IPS DF 6.9 (cell line): Measurements from ENCODE around the gene GREB1L.
"Not testable (repeated sequence)": the region's sequence is repeated elsewhere in the genome, so short reads cannot be mapped to it uniquely, and the experiment has no call there.

Experiments
- DNase-seq: peaks from one replicate; pipeline ENCODE4 v3.0.0-alpha.2; 2013; ENCODE audit warnings: low read depth, low spot score
- H3K27ac ChIP-seq: one replicate; pipeline ENCODE4 v1.5.1; 2013; ENCODE audit warnings: low read length, control low read depth
- H3K27me3 ChIP-seq: 2 replicates; pipeline ENCODE4 v1.6.1; 2013; ENCODE audit warnings: mild to moderate bottlenecking, low read length; ENCODE audit not compliant: control insufficient read depth, insufficient read depth
- H3K36me3 ChIP-seq: 2 replicates; pipeline ENCODE4 v1.6.1; 2013; ENCODE audit warnings: low read length; ENCODE audit not compliant: control insufficient read depth, insufficient read depth
- H3K4me1 ChIP-seq: 2 replicates; pipeline ENCODE4 v1.6.1; 2013; ENCODE audit warnings: low read length; ENCODE audit not compliant: control insufficient read depth, insufficient read depth
- H3K4me3 ChIP-seq: 2 replicates; pipeline ENCODE4 v1.5.1; 2013; ENCODE audit warnings: mild to moderate bottlenecking, low read length
- H3K9me3 ChIP-seq: 2 replicates; pipeline ENCODE4 v1.6.1; 2013; ENCODE audit warnings: low read length, inconsistent platforms; ENCODE audit not compliant: control insufficient read depth, insufficient read depth
- WGBS: extraction: QIAGEN DNeasy Blood & Tissue Kit; methylation state at CpG from one replicate; pipeline ENCODE4 v1.1.7; 2013; ENCODE audit warnings: mixed read lengths, missing lambda C conversion rate; ENCODE audit not compliant: insufficient read length, insufficient coverage; 5-methylcytosine and 5-hydroxymethylcytosine counted together

GREB1L gene

DNA sequence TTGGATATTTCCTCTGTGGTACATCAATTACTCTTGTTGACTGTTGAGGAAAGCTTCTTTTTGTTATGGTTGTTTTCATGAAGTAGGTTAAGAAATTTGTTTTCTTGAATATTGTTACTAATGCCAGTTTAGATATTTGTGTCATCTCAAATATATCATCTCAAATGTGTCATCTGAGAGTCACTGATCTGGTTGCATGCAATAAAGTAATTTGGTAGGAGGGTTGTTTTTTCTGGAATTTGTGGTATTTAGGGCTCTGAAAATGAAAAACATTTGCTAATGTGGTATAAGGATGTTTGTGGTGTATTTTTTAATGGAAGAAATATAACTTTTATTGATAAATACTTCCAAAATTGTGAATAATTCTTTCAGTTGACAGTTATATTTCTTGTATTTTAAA, 117.7 kb downstream of the GREB1L start:
- no peak overlapping the region for H3K27ac ChIP-seq
- H3K4me3 ChIP-seq: no peak overlapping the region
- H3K27me3 ChIP-seq: no peaks in the 10 kb centered on the region
- H3K9me3 ChIP-seq: no peaks in the 10 kb centered on the region
- no peaks in the 10 kb centered on the region for H3K4me1 ChIP-seq
- no peak for DNase-seq
- no peaks in the 10 kb centered on the region for H3K36me3 ChIP-seq

DNA sequence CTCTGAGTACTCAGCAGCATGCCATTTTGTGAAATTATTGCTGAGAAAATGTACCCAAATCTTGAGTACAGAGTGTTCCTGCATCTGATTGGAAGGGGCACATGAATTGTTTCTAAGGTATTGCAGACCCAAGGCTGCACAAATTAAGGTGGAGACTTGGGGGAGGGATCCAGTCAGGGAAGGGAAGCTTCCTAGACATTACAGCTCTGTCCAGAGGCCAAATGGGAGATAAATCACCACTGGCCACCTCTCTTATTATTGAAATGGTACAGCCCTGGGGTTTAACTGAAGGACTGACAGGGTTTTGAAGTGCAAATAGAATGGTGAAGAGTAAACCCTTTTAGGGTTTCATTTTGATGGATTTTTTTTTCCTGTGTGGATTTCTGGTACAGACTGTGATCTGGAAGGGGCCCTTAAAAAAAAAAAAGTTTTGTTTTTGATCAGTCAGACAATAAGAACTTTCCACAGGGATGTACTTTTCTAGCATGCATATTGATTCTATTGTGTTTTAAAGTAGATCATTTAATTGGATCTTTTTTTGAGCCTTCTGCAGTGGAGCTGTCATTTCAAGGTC, 119.4 kb downstream of the GREB1L start:
- H3K9me3 ChIP-seq: no peaks in the 10 kb centered on the region
- H3K4me1 ChIP-seq: no peaks in the 10 kb centered on the region
- DNase-seq: no peak
- H3K36me3 ChIP-seq: no peaks in the 10 kb centered on the region
- H3K27me3 ChIP-seq: no peaks in the 10 kb centered on the region
- H3K4me3 ChIP-seq: no peak overlapping the region
- no peak overlapping the region for H3K27ac ChIP-seq

DNA sequence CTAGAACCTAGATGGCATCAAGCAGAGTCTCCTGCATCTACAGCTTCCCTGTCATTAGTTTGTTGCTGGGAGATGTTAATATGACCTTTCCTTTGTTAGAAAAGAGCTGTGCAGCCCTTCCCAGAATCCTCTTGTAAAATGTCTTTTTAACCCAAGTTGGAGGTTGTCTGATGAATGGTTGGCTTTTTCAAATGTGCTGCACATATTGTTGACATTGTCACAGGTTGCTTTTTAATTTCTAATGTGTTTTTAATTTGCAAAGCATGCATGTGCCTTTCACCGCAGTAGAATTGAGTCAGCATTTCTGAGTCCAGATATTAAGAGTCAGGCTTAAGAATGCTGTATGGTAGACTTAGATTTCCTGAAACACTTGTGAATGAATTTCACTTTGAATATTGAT, 120.8 kb downstream of the GREB1L start:
- Histone ChIP-seq H3K4me1 (0 out of 2 replicates have a peak, but pooled peaks cover 3% of the 10 kb centered on the region), H3K36me3 (no peaks in the 10 kb centered on the region), H3K27ac (no peak overlapping the region), H3K9me3 (no peaks in the 10 kb centered on the region), H3K4me3 (no peak overlapping the region), H3K27me3 (no peaks in the 10 kb centered on the region)
- no CpG with 5 or more reads among the region's 1 CpG for WGBS
- DNase-seq: no peak

DNA sequence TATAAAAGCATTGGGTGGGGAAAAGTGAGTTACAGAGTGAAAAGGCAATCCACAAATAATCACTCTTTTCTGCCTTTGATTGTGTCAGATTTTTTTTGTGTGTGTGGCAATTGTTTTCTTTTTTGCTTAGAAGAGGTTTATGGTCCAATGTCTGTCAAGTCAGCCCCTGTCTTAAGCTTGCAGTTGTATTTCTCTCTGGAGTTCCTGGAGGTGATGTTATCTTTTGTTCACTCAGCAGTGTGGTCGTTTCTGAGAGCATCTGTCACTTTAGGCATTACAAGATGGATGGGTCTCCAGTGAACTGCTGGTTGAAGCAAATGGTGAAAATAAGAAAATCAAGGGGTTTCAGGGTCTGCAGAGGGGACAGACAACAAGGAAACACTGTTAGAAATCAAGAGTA, 121.3 kb downstream of the GREB1L start:
- no peaks in the 10 kb centered on the region for H3K27me3 ChIP-seq
- no peak overlapping the region for H3K4me3 ChIP-seq
- no peaks in the 10 kb centered on the region for H3K36me3 ChIP-seq

DNA sequence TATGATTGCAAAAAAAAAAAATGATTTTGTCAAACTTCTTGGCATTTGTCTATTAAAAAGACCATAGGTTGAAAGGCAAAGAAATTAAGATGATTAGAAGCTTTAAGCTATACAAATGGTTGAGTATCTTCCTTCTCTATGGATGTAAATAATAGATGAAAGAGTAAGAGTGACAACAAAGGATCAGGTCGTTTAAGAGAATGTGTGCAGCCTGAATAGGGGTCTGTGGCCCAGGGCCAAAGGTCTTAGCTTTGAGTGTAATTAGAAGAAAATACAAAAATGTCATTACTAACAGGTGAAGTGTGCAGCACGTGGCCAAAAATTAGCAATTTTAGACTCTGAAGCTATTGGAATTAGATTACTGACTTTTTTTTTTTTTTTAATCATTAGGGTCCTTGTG, 122.4 kb downstream of the GREB1L start:
- Histone ChIP-seq H3K27ac (no peak overlapping the region), H3K36me3 (no peaks in the 10 kb centered on the region), H3K9me3 (no peaks in the 10 kb centered on the region), H3K4me3 (no peak overlapping the region), H3K4me1 (0 out of 2 replicates have a peak, but pooled peaks cover 3% of the 10 kb centered on the region), H3K27me3 (no peaks in the 10 kb centered on the region)
- DNase-seq: no peak
- no CpG with 5 or more reads among the region's 2 CpGs for WGBS

More for the DNA sequence above, 121.3 kb downstream of the GREB1L start:
- Histone ChIP-seq H3K9me3 (no peaks in the 10 kb centered on the region), H3K27ac (no peak overlapping the region), H3K4me1 (0 out of 2 replicates have a peak, but pooled peaks cover 3% of the 10 kb centered on the region)
- no CpG with 5 or more reads among the region's 1 CpG for WGBS
- no peak for DNase-seq

DNA sequence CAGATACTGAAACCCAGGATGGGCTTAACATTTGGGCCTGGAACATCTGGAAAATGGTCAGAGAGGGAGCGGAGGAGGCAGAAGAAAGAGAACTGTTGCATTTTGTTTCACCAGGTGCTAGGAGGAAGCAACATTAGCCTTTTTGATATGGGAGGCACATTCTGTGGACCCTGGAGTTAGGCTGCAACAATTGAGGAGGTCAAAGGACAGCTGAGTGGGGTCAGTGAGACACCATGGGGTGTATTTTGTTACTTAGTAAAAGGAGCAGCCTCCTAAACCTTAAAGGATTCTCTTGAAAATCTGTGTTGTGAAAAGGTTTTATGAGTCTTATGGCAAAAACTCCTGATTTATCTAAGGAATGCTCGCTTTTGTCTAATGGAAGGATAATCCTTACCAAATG, 124.9 kb downstream of the GREB1L start:
- H3K4me1 ChIP-seq: 0 out of 2 replicates have a peak, but pooled peaks cover 3% of the 10 kb centered on the region
- H3K4me3 ChIP-seq: no peak overlapping the region
- no peak overlapping the region for H3K27ac ChIP-seq
- no peaks in the 10 kb centered on the region for H3K36me3 ChIP-seq
- no peaks in the 10 kb centered on the region for H3K9me3 ChIP-seq
- no CpG with 5 or more reads among the region's 2 CpGs for WGBS
- DNase-seq: no peak
- no peaks in the 10 kb centered on the region for H3K27me3 ChIP-seq

DNA sequence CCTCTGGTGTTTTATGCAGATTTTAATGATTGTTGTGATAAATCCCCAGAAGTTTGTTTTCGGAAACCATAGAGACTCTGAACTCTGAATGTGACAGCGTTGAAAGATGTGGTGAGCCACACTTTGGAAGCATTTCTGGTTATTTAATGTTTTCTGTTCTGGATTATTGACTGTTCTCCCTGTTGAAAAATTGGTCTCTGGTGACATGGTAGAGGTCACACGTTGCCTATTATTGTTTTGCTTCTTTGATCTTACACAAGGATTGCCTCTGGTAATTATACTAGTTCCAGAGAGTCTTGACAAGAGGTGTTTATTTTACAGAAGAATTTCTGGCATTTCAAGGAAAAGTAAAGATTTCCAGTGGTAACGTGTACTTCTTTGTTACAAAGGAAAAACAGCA, 127.1 kb downstream of the GREB1L start:
- no peaks in the 10 kb centered on the region for H3K36me3 ChIP-seq
- no peaks in the 10 kb centered on the region for H3K27me3 ChIP-seq
- H3K4me3 ChIP-seq: no peak overlapping the region
- H3K9me3 ChIP-seq: no peaks in the 10 kb centered on the region
- DNase-seq: no peak
- H3K4me1 ChIP-seq: 0 out of 2 replicates have a peak, but pooled peaks cover 3% of the 10 kb centered on the region
- WGBS: no CpG with 5 or more reads among the region's 4 CpGs
- H3K27ac ChIP-seq: no peak overlapping the region

DNA sequence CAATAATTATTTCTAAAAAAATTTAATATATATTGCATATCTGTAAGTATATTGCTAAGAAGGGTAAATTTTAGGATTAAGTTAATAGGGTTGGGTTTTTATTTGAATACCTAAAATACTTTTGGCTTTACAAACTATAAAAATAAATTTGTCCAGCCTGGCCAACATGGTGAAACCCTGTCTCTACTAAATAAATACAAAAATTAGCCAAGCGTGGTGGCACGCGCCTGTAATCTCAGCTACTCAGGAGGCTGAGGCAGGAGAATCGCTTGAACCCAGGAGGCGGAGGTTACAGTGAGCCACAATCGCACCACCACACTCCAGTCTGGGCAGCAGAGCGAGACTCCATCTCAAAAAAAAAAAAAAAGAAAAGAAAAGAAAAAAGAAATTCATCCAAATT, 127.6 kb downstream of the GREB1L start:
- not testable (repeated sequence) for DNase-seq, H3K4me3 ChIP-seq, H3K27ac ChIP-seq, H3K4me1 ChIP-seq, H3K9me3 ChIP-seq, H3K27me3 ChIP-seq, H3K36me3 ChIP-seq
- WGBS: no CpG with 5 or more reads among the region's 7 CpGs

DNA sequence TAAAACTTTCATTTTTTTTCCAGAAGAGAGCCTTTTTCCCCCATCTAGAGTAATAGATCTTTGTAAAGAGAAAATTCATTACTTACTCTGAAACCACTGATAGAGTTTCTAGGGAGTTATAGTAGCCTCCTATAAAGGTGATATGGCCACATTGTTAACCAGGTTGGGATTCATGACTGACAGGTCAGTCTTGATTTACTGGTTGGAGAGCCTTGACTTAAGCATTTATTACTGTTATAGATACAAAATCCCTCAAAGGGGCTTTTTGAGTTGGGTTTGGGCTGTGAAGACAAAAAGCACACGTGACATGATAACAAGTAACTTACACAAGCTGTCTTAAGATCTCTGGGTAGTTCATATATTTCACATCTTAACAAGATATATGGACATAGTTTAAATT, 141.0 kb downstream of the GREB1L start:
- WGBS: no CpG with 5 or more reads among the region's 1 CpG
- Histone ChIP-seq H3K4me3 (no peak overlapping the region), H3K27ac (no peak overlapping the region), H3K9me3 (no peaks in the 10 kb centered on the region), H3K27me3 (peaks cover 27% of the 10 kb centered on the region), H3K36me3 (no peaks in the 10 kb centered on the region), H3K4me1 (no peaks in the 10 kb centered on the region)
- DNase-seq: no peak

DNA sequence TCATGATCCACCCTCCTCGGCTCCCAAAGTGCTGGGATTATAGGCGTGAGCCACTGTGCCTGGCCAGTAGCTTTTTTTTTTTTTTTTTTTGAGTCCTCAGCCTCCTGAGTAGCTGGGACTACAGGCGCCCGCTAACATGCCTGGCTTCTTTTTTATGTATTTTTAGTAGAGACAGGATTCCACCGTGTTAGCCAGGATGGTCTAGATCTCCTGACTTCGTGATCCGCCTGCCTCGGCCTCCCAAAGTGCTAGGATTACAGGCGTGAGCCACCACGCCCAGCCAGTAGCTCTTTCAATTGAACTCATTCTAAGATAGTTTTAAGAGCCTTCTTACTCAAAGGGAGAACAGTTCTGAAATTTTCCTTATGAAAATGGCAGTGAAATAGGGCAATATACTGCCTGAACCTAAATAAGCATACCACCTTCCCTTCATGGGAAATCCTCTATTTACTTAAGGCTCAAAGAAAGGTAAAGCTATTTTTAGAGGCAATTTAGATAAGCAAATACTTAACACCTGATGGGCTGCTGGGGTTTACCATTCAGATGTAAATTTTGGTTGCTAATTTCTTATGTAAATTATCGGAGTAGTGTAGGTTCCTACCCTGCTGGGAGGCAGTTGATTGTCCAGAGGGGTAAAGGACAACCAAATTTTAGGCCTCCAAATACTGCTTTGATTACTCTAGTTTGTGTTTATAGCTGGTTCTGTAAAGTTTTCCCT, 144.7 kb downstream of the GREB1L start:
- no peaks in the 10 kb centered on the region for H3K4me1 ChIP-seq
- no peaks in the 10 kb centered on the region for H3K36me3 ChIP-seq
- peaks cover 39% of the 10 kb centered on the region for H3K27me3 ChIP-seq
- no peak overlapping the region for H3K4me3 ChIP-seq
- no CpG with 5 or more reads among the region's 11 CpGs for WGBS
- no peaks in the 10 kb centered on the region for H3K9me3 ChIP-seq
- no peak overlapping the region for H3K27ac ChIP-seq
- DNase-seq: peak; percentile 54

DNA sequence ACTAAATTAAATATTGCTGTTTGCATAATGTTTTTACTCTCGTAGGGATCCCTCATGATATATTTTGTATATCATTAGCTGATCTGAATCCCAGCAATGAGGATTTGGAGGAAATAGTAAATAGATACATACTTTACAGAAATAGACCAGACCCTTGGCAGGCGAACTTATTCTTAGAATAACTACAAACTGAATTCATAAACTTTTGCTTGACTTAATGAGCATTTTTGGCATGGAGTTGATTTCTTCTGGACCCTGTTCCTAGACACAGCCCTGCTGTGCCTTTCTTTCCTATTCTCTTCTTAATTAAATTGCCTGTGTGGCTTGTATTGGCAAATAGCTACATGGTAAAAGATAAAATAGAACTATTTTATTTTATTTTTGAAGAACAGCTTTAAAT, 145.9 kb downstream of the GREB1L start:
- DNase-seq: no peak
- Histone ChIP-seq H3K27ac (no peak overlapping the region), H3K36me3 (no peaks in the 10 kb centered on the region), H3K9me3 (no peaks in the 10 kb centered on the region), H3K27me3 (peaks cover 35% of the 10 kb centered on the region), H3K4me1 (no peaks in the 10 kb centered on the region), H3K4me3 (no peak overlapping the region)
- no CpG with 5 or more reads among the region's 2 CpGs for WGBS
